ENCODE results near the gene ZFYVE9. TPM values are rescaled to one million over a fixed set of nuclear protein-coding genes. Genes with fewer than 3 reads are reported as not detected.

The ZFYVE9 gene
- total and polyA plus RNA-seq, 2 donors from 2014 or later = 10.5 to 18.9 TPM

DNA sequence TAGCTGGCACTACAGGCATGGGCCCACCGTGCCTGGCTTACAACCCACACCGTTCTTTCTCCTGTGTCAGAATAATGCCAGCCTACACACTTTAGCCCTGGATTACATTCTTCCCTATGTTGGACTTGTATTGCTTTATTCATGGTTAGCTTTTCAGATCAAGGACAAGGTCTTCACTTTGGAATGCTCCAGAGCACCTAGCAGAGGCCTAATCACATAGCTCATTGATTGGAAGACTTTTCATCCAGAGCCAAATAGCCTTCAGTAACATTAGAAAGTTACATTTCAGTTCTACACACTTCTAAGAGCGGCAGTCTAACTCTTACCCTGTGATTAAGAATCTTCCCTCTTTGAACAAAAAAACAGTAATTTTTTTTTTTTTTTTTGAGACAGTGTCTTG, 29.4 kb upstream of the ZFYVE9 start:
- no peaks in the 10 kb centered on the region for H3K9me3 ChIP-seq (ENCODE audit: control insufficient read depth in 2 of 3, insufficient read depth in 1 of 3, low read length in 3 of 3)
- H3K4me3 ChIP-seq (ENCODE audit: low read length in 3 of 3) = no peak overlapping the region
- no peak for TF ChIP-seq CTCF (IDR thresholded peaks at IDR 0.05; ENCODE audit: borderline replicate concordance, extremely low read depth, insufficient read depth)
- no peak overlapping the region for H3K9ac ChIP-seq (ENCODE audit: low read length in 3 of 3)
- H3K27ac ChIP-seq (ENCODE audit: low read depth in 2 of 2, low read length in 2 of 2) = no peak overlapping the region
- no peaks in the 10 kb centered on the region for H3K27me3 ChIP-seq (ENCODE audit: control insufficient read depth, insufficient read depth, low read length)
- no peak for DNase-seq
- no peaks in the 10 kb centered on the region for H3K36me3 ChIP-seq (ENCODE audit: control insufficient read depth in 2 of 3, insufficient read depth in 3 of 3, low read length in 3 of 3)
- intact Hi-C loops (cut with DNase I) = no loop called here
- no peak for FAIRE-seq
- no peaks in the 10 kb centered on the region for H3K4me1 ChIP-seq (ENCODE audit: control insufficient read depth in 2 of 3, insufficient read depth in 2 of 3, low read depth in 1 of 3, low read length in 3 of 3)

- intact Hi-C loops (cut with DNase I) = no loop called here
- H3K9me3 ChIP-seq (ENCODE audit: control insufficient read depth in 2 of 3, insufficient read depth in 1 of 3, low read length in 3 of 3) = no peaks in the 10 kb centered on the region
- H3K4me3 ChIP-seq (ENCODE audit: low read length in 3 of 3) = no peak overlapping the region
- peak in 2 of 5 donors; percentile 10 to 16 for DNase-seq
- H3K27ac ChIP-seq (ENCODE audit: low read depth in 2 of 2, low read length in 2 of 2) = no peak overlapping the region
- TF ChIP-seq CTCF (IDR thresholded peaks at IDR 0.05; ENCODE audit: borderline replicate concordance, extremely low read depth, insufficient read depth) = no peak
- H3K4me1 ChIP-seq (ENCODE audit: control insufficient read depth in 2 of 3, insufficient read depth in 2 of 3, low read depth in 1 of 3, low read length in 3 of 3) = no peaks in the 10 kb centered on the region
- FAIRE-seq = no peak
- H3K27me3 ChIP-seq (ENCODE audit: control insufficient read depth, insufficient read depth, low read length) = no peaks in the 10 kb centered on the region
- H3K9ac ChIP-seq (ENCODE audit: low read length in 3 of 3) = no peak overlapping the region
- no peaks in the 10 kb centered on the region for H3K36me3 ChIP-seq (ENCODE audit: control insufficient read depth in 2 of 3, insufficient read depth in 3 of 3, low read length in 3 of 3)
These were observed 22.4 kb upstream of the ZFYVE9 start for GRCh38 chr1:52119301-52120079.

DNA sequence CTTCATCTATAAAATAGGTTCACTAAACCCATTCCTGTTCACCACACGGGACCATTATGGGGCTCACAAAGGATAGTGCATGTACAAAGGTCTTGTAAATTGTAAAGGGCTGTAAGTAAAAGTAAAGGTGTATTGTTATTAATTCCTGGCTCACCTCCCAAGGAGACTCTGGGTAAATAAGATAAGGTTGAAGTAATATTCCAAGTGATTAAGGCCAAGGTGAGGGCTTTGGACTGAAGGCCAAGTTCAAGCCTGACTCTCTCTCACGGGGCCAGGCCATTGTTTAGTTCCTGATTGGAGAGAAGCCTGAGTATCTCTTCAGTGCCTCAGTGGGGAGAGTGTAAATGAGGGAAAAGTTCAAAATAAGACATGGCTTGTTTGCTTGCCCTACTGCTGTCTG, 19.5 kb upstream of the ZFYVE9 start:
- intact Hi-C loops (cut with DNase I) = no loop called here
- H3K27ac ChIP-seq (ENCODE audit: low read depth in 2 of 2, low read length in 2 of 2) = no peak overlapping the region
- H3K9me3 ChIP-seq (ENCODE audit: control insufficient read depth in 2 of 3, insufficient read depth in 1 of 3, low read length in 3 of 3) = no peaks in the 10 kb centered on the region
- H3K4me3 ChIP-seq (ENCODE audit: low read length in 3 of 3) = no peak overlapping the region
- no peak overlapping the region for H3K9ac ChIP-seq (ENCODE audit: low read length in 3 of 3)
- TF ChIP-seq CTCF (IDR thresholded peaks at IDR 0.05; ENCODE audit: borderline replicate concordance, extremely low read depth, insufficient read depth) = no peak
- DNase-seq = no peak
- no peaks in the 10 kb centered on the region for H3K27me3 ChIP-seq (ENCODE audit: control insufficient read depth, insufficient read depth, low read length)
- no peaks in the 10 kb centered on the region for H3K36me3 ChIP-seq (ENCODE audit: control insufficient read depth in 2 of 3, insufficient read depth in 3 of 3, low read length in 3 of 3)
- no peaks in the 10 kb centered on the region for H3K4me1 ChIP-seq (ENCODE audit: control insufficient read depth in 2 of 3, insufficient read depth in 2 of 3, low read depth in 1 of 3, low read length in 3 of 3)
- FAIRE-seq = no peak
